SK-N-SH (cell line): ENCODE results near the gene KIF25. TPM values are rescaled to one million over a fixed set of nuclear protein-coding genes. Genes with fewer than 3 reads are reported as not detected.

Source experiments
- CTCF ChIA-PET: fragments of 300-600, 350-600 bp; formaldehyde crosslinking; extraction: SDS; loops from one replicate; lab custom pipeline; 2021; lab: Yijun Ruan, JAX
- POLR2A ChIA-PET: fragments of 350-600 bp; sonication (Branson Sonifier 250); formaldehyde crosslinking; extraction: SDS; loops from one replicate; lab custom pipeline; 2020; ENCODE audit warnings: antibody characterized with exemption, inconsistent platforms; lab: Yijun Ruan, JAX
- DNase-seq: peaks from one replicate; pipeline ENCODE4 v3.0.0; 2012
- H2AFZ ChIP-seq: fragments of 200-600 bp; sonication (generic); 2 replicates; pipeline ENCODE4 v1.8.1; 2016; ENCODE audit warnings: antibody characterized with exemption, mild to moderate bottlenecking, low read depth
- H3F3A ChIP-seq: fragments of 200-600 bp; sonication (generic); replicated peaks from 2 replicates; pipeline ENCODE3; 2016; ENCODE audit warnings: antibody characterized with exemption, mild to moderate bottlenecking; ENCODE audit not compliant: insufficient read depth
- H3K27ac ChIP-seq, 2 experiments: fragments of 200-500 bp in 1 of 2; fragments of 200-600 bp in 1 of 2; sonication (Bioruptor generic) in 1 of 2; sonication (generic), shearing (Covaris generic) in 1 of 2; 2 replicates each; pipeline versions ENCODE4 v1.5.1 to v1.6.1; 2014 to 2016; ENCODE audit warnings: low read depth in 2 of 2, inconsistent platforms in 1 of 2, low read length in 1 of 2, mild to moderate bottlenecking in 1 of 2, mixed read lengths in 1 of 2
- H3K27me3 ChIP-seq: fragments of 200-600 bp; sonication (generic), shearing (Covaris generic); 2 replicates; pipeline ENCODE4 v1.6.1; 2016; ENCODE audit warnings: mixed run types; ENCODE audit not compliant: insufficient read depth
- H3K36me3 ChIP-seq, 2 experiments: fragments of 200-500 bp in 1 of 2; fragments of 200-600 bp in 1 of 2; sonication (Bioruptor generic) in 1 of 2; sonication (generic) in 1 of 2; replicated peaks in 1 of 2; 2 replicates each; pipeline versions ENCODE3 to v1.5.1; 2014 to 2016; ENCODE audit warnings: low read length in 1 of 2, mild to moderate bottlenecking in 1 of 2; ENCODE audit not compliant: insufficient read depth in 2 of 2, control insufficient read depth in 1 of 2
- H3K4me1 ChIP-seq, 2 experiments: fragments of 200-500 bp in 1 of 2; fragments of 200-600 bp in 1 of 2; sonication (Bioruptor generic) in 1 of 2; sonication (generic), shearing (Covaris generic) in 1 of 2; 2 replicates each; pipeline versions ENCODE4 v1.5.1 to v1.6.1; 2014 to 2016; ENCODE audit warnings: low read depth in 1 of 2, low read length in 1 of 2, mixed run types in 1 of 2; ENCODE audit not compliant: insufficient read depth in 2 of 2, control insufficient read depth in 1 of 2
- H3K4me2 ChIP-seq: fragments of 200-600 bp; sonication (generic), shearing (Covaris generic); 2 replicates; pipeline ENCODE4 v1.6.1; 2017; ENCODE audit warnings: mixed run types
- H3K4me3 ChIP-seq, 2 experiments: fragments of 200-500 bp in 1 of 2; fragments of 200-600 bp in 1 of 2; sonication (Bioruptor generic) in 1 of 2; sonication (generic), shearing (Covaris generic) in 1 of 2; 2 replicates each; pipeline versions ENCODE4 v1.5.1 to v1.8.1; 2014 to 2016; ENCODE audit warnings: low read depth in 2 of 2, inconsistent platforms in 1 of 2, low read length in 1 of 2, mild to moderate bottlenecking in 1 of 2, mixed read lengths in 1 of 2, moderate library complexity in 1 of 2
- H3K79me2 ChIP-seq: fragments of 200-600 bp; sonication (generic); 2 replicates; pipeline ENCODE4 v1.8.1; 2017; ENCODE audit warnings: mild to moderate bottlenecking; ENCODE audit not compliant: insufficient read depth
- H3K9ac ChIP-seq: fragments of 200-600 bp; sonication (generic); 2 replicates; pipeline ENCODE4 v1.6.1; 2017; ENCODE audit warnings: mixed run types
- H3K9me2 ChIP-seq: fragments of 200-600 bp; sonication (generic); 2 replicates; pipeline ENCODE4 v1.6.1; 2017; ENCODE audit warnings: mixed run types
- H3K9me3 ChIP-seq: fragments of 200-600 bp; sonication (generic); 2 replicates; pipeline ENCODE4 v1.6.1; 2017; ENCODE audit warnings: mixed run types, mild to moderate bottlenecking, moderate library complexity
- H4K20me1 ChIP-seq: fragments of 200-600 bp; sonication (generic); 2 replicates; pipeline ENCODE4 v1.6.1; 2017; ENCODE audit warnings: mild to moderate bottlenecking, mixed run types; ENCODE audit not compliant: insufficient read depth
- ELF1 ChIP-seq: IDR thresholded peaks from 2 replicates; pipeline ENCODE4 v1.4.0; 2012
- EP300 ChIP-seq, 2 experiments: IDR thresholded peaks; 2 replicates each; pipeline versions ENCODE4 v1.4.0 to v1.6.1; 2012; ENCODE audit warnings: borderline replicate concordance in 1 of 2, low read depth in 1 of 2, low read length in 1 of 2
- EZH2phosphoT487 ChIP-seq: fragments of 200-600 bp; sonication (generic); IDR thresholded peaks from 2 replicates; pipeline ENCODE4 v1.6.1; 2017; ENCODE audit warnings: low read depth, mixed run types, mild to moderate bottlenecking, antibody characterized with exemption, moderate library complexity, borderline replicate concordance
- FOSL2 ChIP-seq: IDR thresholded peaks from 2 replicates; pipeline ENCODE4 v1.4.0; 2012; ENCODE audit warnings: low read depth, mild to moderate bottlenecking, moderate library complexity, borderline replicate concordance
- FOXJ3 ChIP-seq: sonication (generic); formaldehyde crosslinking; IDR thresholded peaks from 2 replicates; pipeline ENCODE4 v1.5.1; 2020; ENCODE audit warnings: mild to moderate bottlenecking, missing genetic modification reagents
- GABPA ChIP-seq: IDR thresholded peaks from 2 replicates; pipeline ENCODE4 v1.4.0; 2012; ENCODE audit warnings: low read depth, mild to moderate bottlenecking
- GATA2 ChIP-seq: sonication (generic); formaldehyde crosslinking; IDR thresholded peaks from 2 replicates; pipeline ENCODE4 v1.5.0; 2020; ENCODE audit warnings: mild to moderate bottlenecking, missing genetic modification reagents
- MEF2A ChIP-seq: IDR thresholded peaks from 2 replicates; pipeline ENCODE4 v1.4.0; 2012; ENCODE audit warnings: low read depth, borderline replicate concordance
- MXI1 ChIP-seq: IDR thresholded peaks from 2 replicates; pipeline ENCODE4 v1.6.1; 2012; ENCODE audit warnings: mild to moderate bottlenecking, low read depth, low read length, improper control_type of control experiment
- NFIC ChIP-seq: IDR thresholded peaks from 2 replicates; pipeline ENCODE4 v1.4.0; 2012; ENCODE audit warnings: borderline replicate concordance
- NRF1 ChIP-seq: IDR thresholded peaks from 2 replicates; pipeline ENCODE4 v1.6.1; 2012; ENCODE audit warnings: low read depth, mild to moderate bottlenecking, low read length
- RAD21 ChIP-seq: IDR thresholded peaks from 2 replicates; pipeline ENCODE4 v1.6.1; 2012; ENCODE audit warnings: mild to moderate bottlenecking, low read length
- RXRA ChIP-seq: IDR thresholded peaks from 2 replicates; pipeline ENCODE4 v1.4.0; 2012; ENCODE audit warnings: low read depth, mild to moderate bottlenecking, borderline replicate concordance
- SIN3A ChIP-seq: IDR thresholded peaks from 2 replicates; pipeline ENCODE4 v1.6.1; 2012; ENCODE audit warnings: low read depth, mild to moderate bottlenecking, low read length, moderate library complexity, borderline replicate concordance
- SMC3 ChIP-seq: IDR thresholded peaks from 2 replicates; pipeline ENCODE4 v1.6.1; 2012; ENCODE audit warnings: low read depth, low read length, improper control_type of control experiment
- TAF1 ChIP-seq: IDR thresholded peaks from 2 replicates; pipeline ENCODE4 v1.6.1; 2012; ENCODE audit warnings: low read depth, mild to moderate bottlenecking, low read length, moderate library complexity, borderline replicate concordance
- TCF12 ChIP-seq: IDR thresholded peaks from 2 replicates; pipeline ENCODE4 v1.4.0; 2012
- YY1 ChIP-seq: IDR thresholded peaks from 2 replicates; pipeline ENCODE4 v1.4.0; 2012; ENCODE audit warnings: low read depth, mild to moderate bottlenecking
- WGBS: methylation state at CpG from one replicate; pipeline ENCODE4 v1.1.6; 2017; ENCODE audit warnings: low lambda C conversion rate; 5-methylcytosine and 5-hydroxymethylcytosine counted together
- polyA plus RNA-seq, 3 experiments: library from polyadenylated mRNA; depleted of rRNA; stranded (reverse); fragments of >200 nt; gene quantifications; 2 replicates each; pipeline ENCODE4 v1.2.3, GENCODE V29; 2012
- TF ChIP-seq, protein P1 (sequence below): IDR thresholded peaks from 2 replicates; pipeline ENCODE4; 2012
- TF ChIP-seq, protein P2 (sequence below): IDR thresholded peaks from 2 replicates; pipeline ENCODE4 v1.6.1; 2012; ENCODE audit warnings: mild to moderate bottlenecking, low read depth, low read length, moderate library complexity
- TF ChIP-seq, protein P3 (sequence below): IDR thresholded peaks from 2 replicates; pipeline ENCODE4 v1.4.0; 2012; ENCODE audit warnings: low read depth
- TF ChIP-seq, protein P4 (sequence below): fragments of 150-350 bp; IDR thresholded peaks from 2 replicates; pipeline ENCODE4 v1.6.1; 2016; ENCODE audit warnings: mild to moderate bottlenecking, low read depth, low read length
- TF ChIP-seq, protein P5 (sequence below): IDR thresholded peaks from 2 replicates; pipeline ENCODE4 v1.4.0; 2012; ENCODE audit warnings: low read depth, borderline replicate concordance

The KIF25 gene
- polyA plus RNA-seq, 1 of the 3 experiments (the other 2 are of a cell fraction): not detected

DNA sequence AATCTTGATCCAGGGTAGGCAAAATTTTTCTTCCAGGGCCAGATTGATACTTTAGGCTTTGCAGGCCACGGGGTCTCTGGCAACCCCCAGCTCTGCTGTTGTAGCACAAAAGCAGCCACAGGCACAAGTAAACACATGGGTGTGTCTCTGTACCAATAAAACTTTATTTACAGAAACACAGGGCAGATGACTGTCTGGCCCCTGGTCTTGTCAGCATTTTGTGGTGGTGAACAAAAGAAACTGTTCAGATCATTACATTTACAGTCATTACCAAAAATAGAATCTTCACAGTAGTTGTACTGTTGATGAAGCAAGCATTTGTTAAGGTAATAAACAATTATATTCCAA, 45.0 kb upstream of the KIF25 start:
- no peak for DNase-seq
- TF ChIP-seq EZH2phosphoT487 (no peak), RAD21 (no peak), FOSL2 (no peak), ELF1 (no peak), SIN3A (no peak), TCF12 (no peak), MXI1 (no peak), GATA2 (CRISPR knock-in tag) (no peak), YY1 (no peak)
- TF ChIP-seq, protein P1, sequence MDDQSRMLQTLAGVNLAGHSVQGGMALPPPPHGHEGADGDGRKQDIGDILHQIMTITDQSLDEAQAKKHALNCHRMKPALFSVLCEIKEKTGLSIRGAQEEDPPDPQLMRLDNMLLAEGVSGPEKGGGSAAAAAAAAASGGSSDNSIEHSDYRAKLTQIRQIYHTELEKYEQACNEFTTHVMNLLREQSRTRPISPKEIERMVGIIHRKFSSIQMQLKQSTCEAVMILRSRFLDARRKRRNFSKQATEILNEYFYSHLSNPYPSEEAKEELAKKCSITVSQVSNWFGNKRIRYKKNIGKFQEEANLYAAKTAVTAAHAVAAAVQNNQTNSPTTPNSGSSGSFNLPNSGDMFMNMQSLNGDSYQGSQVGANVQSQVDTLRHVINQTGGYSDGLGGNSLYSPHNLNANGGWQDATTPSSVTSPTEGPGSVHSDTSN: no peak
- TF ChIP-seq, all 33 proteins: peak for 0
- Histone ChIP-seq H3F3A (peaks cover 4% of the 10 kb centered on the region), H3K9me3 (no peaks in the 10 kb centered on the region), H3K79me2 (no peaks in the 10 kb centered on the region), H3K27ac (no peak overlapping the region), H3K9me2 (no peaks in the 10 kb centered on the region), H3K4me2 (no peak overlapping the region), H3K36me3 (peaks cover 20 to 59% of the 10 kb centered on the region in 2 experiments), H3K4me3 (no peak overlapping the region), H3K4me1 (peaks cover 0 to 8% of the 10 kb centered on the region in 2 experiments; a peak in 2 of 4 replicates), H4K20me1 (no peaks in the 10 kb centered on the region), H3K27me3 (no peaks in the 10 kb centered on the region), H2AFZ (no peak overlapping the region), H3K9ac (no peak overlapping the region)
- ChIA-PET CTCF (interaction anchor here (1.3 kb wide), 1 partner anchor 16 kb away, joined by 3 read pairs; no protein-coding TSS in a partner anchor), POLR2A (no interaction called here)
- WGBS: 86% methylated on average over 1 of the region's 1 CpG

DNA sequence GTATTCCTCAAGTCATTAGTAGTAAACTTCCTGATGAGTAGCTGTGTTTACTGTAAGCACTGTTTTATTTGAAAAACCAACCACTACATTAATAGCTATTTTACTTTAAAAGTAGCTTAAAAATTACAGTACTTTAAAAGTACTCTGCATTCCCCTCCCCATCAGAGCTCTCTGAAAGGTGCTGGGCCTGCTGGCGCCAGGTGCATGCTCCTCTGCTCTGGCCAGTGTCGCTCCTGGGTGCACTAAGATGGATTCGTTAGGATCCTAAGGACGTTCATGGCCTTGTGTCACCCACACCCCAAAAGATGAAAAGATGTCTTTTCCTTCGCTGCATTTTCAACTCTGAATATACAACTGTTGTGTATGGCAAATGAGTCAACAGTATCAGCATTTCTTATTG, 43.9 kb upstream of the KIF25 start:
- Histone ChIP-seq H4K20me1 (no peaks in the 10 kb centered on the region), H3F3A (peaks cover 4% of the 10 kb centered on the region), H3K27ac (no peak overlapping the region), H3K4me1 (peaks cover 0 to 8% of the 10 kb centered on the region in 2 experiments; a peak in 2 of 4 replicates), H3K4me2 (no peak overlapping the region), H3K4me3 (no peak overlapping the region), H3K79me2 (no peaks in the 10 kb centered on the region), H3K27me3 (no peaks in the 10 kb centered on the region), H3K9me2 (no peaks in the 10 kb centered on the region), H3K9ac (no peak overlapping the region), H3K9me3 (no peaks in the 10 kb centered on the region), H2AFZ (no peak overlapping the region), H3K36me3 (peaks cover 11 to 52% of the 10 kb centered on the region in 2 experiments)
- WGBS: 93% methylated on average over 3 of the region's 5 CpGs
- DNase-seq: no peak
- ChIA-PET POLR2A (no interaction called here), CTCF (interaction anchor here (0.6 to 1.3 kb wide), 2 partner anchors 15 to 209 kb away, joined by 3 read pairs; no protein-coding TSS in a partner anchor)
- TF ChIP-seq YY1 (no peak), SMC3 (no peak), TCF12 (no peak), MEF2A (no peak), FOSL2 (no peak), TAF1 (no peak), EP300 (IDR thresholded peaks at IDR 0.05; ENCODE audit: borderline replicate concordance in 1 of 2, low read depth in 1 of 2, low read length in 1 of 2) (no peak), RXRA (no peak), EZH2phosphoT487 (no peak), FOXJ3 (CRISPR knock-in tag) (no peak), GABPA (no peak), NRF1 (no peak), NFIC (no peak)
- TF ChIP-seq, protein P2, sequence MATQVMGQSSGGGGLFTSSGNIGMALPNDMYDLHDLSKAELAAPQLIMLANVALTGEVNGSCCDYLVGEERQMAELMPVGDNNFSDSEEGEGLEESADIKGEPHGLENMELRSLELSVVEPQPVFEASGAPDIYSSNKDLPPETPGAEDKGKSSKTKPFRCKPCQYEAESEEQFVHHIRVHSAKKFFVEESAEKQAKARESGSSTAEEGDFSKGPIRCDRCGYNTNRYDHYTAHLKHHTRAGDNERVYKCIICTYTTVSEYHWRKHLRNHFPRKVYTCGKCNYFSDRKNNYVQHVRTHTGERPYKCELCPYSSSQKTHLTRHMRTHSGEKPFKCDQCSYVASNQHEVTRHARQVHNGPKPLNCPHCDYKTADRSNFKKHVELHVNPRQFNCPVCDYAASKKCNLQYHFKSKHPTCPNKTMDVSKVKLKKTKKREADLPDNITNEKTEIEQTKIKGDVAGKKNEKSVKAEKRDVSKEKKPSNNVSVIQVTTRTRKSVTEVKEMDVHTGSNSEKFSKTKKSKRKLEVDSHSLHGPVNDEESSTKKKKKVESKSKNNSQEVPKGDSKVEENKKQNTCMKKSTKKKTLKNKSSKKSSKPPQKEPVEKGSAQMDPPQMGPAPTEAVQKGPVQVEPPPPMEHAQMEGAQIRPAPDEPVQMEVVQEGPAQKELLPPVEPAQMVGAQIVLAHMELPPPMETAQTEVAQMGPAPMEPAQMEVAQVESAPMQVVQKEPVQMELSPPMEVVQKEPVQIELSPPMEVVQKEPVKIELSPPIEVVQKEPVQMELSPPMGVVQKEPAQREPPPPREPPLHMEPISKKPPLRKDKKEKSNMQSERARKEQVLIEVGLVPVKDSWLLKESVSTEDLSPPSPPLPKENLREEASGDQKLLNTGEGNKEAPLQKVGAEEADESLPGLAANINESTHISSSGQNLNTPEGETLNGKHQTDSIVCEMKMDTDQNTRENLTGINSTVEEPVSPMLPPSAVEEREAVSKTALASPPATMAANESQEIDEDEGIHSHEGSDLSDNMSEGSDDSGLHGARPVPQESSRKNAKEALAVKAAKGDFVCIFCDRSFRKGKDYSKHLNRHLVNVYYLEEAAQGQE: no peak
- TF ChIP-seq, protein P3, sequence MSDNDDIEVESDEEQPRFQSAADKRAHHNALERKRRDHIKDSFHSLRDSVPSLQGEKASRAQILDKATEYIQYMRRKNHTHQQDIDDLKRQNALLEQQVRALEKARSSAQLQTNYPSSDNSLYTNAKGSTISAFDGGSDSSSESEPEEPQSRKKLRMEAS: no peak
- TF ChIP-seq, protein P4, sequence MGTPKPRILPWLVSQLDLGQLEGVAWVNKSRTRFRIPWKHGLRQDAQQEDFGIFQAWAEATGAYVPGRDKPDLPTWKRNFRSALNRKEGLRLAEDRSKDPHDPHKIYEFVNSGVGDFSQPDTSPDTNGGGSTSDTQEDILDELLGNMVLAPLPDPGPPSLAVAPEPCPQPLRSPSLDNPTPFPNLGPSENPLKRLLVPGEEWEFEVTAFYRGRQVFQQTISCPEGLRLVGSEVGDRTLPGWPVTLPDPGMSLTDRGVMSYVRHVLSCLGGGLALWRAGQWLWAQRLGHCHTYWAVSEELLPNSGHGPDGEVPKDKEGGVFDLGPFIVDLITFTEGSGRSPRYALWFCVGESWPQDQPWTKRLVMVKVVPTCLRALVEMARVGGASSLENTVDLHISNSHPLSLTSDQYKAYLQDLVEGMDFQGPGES: no peak
- TF ChIP-seq, protein P5, sequence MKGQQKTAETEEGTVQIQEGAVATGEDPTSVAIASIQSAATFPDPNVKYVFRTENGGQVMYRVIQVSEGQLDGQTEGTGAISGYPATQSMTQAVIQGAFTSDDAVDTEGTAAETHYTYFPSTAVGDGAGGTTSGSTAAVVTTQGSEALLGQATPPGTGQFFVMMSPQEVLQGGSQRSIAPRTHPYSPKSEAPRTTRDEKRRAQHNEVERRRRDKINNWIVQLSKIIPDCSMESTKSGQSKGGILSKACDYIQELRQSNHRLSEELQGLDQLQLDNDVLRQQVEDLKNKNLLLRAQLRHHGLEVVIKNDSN: no peak
